HEK293T (cell line): ENCODE data around the gene TMEM178B.

Source experiments
- ARNT ChIP-seq: fragments of 450-650 bp; IDR thresholded peaks from 2 replicates; pipeline ENCODE4 v1.6.1; 2017; ENCODE audit warnings: mild to moderate bottlenecking
- BHLHE40 ChIP-seq: fragments of 450-650 bp; IDR thresholded peaks from 2 replicates; pipeline ENCODE4 v1.6.1; 2016; ENCODE audit warnings: mild to moderate bottlenecking, moderate library complexity, borderline replicate concordance
- ELF4 ChIP-seq: fragments of 450-650 bp; IDR thresholded peaks from 2 replicates; pipeline ENCODE4 v1.6.1; 2017; ENCODE audit warnings: antibody characterized with exemption
- FOXA1 ChIP-seq: fragments of 450-650 bp; IDR thresholded peaks from 2 replicates; pipeline ENCODE4 v1.6.1; 2016; ENCODE audit warnings: mild to moderate bottlenecking
- FOXK2 ChIP-seq: fragments of 450-650 bp; IDR thresholded peaks from 2 replicates; pipeline ENCODE4 v1.6.1; 2016; ENCODE audit warnings: mild to moderate bottlenecking
- FOXM1 ChIP-seq: fragments of 450-650 bp; IDR thresholded peaks from 2 replicates; pipeline ENCODE4 v1.6.1; 2017; ENCODE audit warnings: mild to moderate bottlenecking, borderline replicate concordance
- L3MBTL2 ChIP-seq: fragments of 450-650 bp; conservative IDR thresholded peaks from 2 replicates; pipeline ENCODE4 v1.6.1; 2016; ENCODE audit warnings: mild to moderate bottlenecking
- LEF1 ChIP-seq: fragments of 450-650 bp; IDR thresholded peaks from 2 replicates; pipeline ENCODE4 v1.6.1; 2017; ENCODE audit warnings: mild to moderate bottlenecking, borderline replicate concordance
- NFRKB ChIP-seq: fragments of 450-650 bp; IDR thresholded peaks from 2 replicates; pipeline ENCODE4 v1.6.1; 2016; ENCODE audit warnings: mild to moderate bottlenecking, moderate library complexity
- SP1 ChIP-seq: fragments of 450-650 bp; IDR thresholded peaks from 2 replicates; pipeline ENCODE4 v1.6.1; 2017
- SUZ12 ChIP-seq: fragments of 450-650 bp; IDR thresholded peaks from 2 replicates; pipeline ENCODE4 v1.6.1; 2016; ENCODE audit warnings: mild to moderate bottlenecking
- TARDBP ChIP-seq: fragments of 450-650 bp; IDR thresholded peaks from 2 replicates; pipeline ENCODE4 v1.6.1; 2016
- ZNF384 ChIP-seq: fragments of 450-650 bp; IDR thresholded peaks from 2 replicates; pipeline ENCODE4 v1.6.1; 2016
- TF ChIP-seq, protein P1 (sequence below): fragments of 450-650 bp; IDR thresholded peaks from 2 replicates; pipeline ENCODE4 v1.6.1; 2016

- TF ChIP-seq SP1 (no peak), TARDBP (no peak), FOXK2 (no peak), BHLHE40 (no peak), ELF4 (no peak), L3MBTL2 (no peak), FOXM1 (no peak), ARNT (no peak), NFRKB (no peak), LEF1 (no peak), ZNF384 (no peak), FOXA1 (no peak), SUZ12 (no peak)
- TF ChIP-seq, protein P1, sequence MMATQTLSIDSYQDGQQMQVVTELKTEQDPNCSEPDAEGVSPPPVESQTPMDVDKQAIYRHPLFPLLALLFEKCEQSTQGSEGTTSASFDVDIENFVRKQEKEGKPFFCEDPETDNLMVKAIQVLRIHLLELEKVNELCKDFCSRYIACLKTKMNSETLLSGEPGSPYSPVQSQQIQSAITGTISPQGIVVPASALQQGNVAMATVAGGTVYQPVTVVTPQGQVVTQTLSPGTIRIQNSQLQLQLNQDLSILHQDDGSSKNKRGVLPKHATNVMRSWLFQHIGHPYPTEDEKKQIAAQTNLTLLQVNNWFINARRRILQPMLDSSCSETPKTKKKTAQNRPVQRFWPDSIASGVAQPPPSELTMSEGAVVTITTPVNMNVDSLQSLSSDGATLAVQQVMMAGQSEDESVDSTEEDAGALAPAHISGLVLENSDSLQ: no peak
Observed at GRCh38 chr7:141490474-141490873, 416.6 kb downstream of the TMEM178B start.
